ENCODE measurements around the gene PRG3. TPM values are rescaled to one million over a fixed set of nuclear protein-coding genes. Genes with fewer than 3 reads are reported as not detected.
"Not testable (repeated sequence)": the region's sequence is repeated elsewhere in the genome, so short reads cannot be mapped to it uniquely, and the experiment has no call there.

The PRG3 gene
- total RNA-seq, 1 experiment from 2014 or later = not detected

DNA sequence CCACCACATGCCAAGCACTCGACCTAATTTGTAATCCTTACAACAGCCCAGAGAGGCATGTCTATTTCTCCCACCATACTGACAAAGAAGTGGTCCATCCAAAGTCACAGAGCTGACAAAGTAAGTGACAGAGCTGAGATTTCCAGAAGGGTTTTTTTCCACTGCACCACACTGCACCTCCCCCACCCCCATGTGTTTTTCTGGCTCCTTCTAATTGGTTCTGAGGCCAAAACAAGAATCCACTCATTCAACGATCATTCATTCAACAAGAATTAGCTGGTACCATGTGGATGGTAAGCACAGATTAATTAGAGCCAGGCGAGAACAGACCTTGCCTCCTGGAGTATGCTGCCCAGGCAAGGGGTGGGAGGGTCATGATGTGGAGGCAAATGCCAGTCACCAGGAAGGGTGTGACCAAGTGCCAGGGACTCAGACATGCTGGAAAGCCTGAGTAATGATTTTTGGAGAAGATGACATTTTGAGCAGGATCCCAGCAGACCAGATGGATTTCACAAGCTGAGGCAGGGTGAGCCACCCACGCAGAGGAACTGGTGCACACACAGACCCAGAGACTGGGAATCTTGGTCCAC is 24.4 kb upstream of the PRG3 start (continued):
- TF ChIP-seq, protein P1, sequence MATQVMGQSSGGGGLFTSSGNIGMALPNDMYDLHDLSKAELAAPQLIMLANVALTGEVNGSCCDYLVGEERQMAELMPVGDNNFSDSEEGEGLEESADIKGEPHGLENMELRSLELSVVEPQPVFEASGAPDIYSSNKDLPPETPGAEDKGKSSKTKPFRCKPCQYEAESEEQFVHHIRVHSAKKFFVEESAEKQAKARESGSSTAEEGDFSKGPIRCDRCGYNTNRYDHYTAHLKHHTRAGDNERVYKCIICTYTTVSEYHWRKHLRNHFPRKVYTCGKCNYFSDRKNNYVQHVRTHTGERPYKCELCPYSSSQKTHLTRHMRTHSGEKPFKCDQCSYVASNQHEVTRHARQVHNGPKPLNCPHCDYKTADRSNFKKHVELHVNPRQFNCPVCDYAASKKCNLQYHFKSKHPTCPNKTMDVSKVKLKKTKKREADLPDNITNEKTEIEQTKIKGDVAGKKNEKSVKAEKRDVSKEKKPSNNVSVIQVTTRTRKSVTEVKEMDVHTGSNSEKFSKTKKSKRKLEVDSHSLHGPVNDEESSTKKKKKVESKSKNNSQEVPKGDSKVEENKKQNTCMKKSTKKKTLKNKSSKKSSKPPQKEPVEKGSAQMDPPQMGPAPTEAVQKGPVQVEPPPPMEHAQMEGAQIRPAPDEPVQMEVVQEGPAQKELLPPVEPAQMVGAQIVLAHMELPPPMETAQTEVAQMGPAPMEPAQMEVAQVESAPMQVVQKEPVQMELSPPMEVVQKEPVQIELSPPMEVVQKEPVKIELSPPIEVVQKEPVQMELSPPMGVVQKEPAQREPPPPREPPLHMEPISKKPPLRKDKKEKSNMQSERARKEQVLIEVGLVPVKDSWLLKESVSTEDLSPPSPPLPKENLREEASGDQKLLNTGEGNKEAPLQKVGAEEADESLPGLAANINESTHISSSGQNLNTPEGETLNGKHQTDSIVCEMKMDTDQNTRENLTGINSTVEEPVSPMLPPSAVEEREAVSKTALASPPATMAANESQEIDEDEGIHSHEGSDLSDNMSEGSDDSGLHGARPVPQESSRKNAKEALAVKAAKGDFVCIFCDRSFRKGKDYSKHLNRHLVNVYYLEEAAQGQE (IDR thresholded peaks at IDR 0.05; ENCODE audit: low read depth) = no peak
- no peak for TF ChIP-seq CEBPB (IDR thresholded peaks at IDR 0.05; ENCODE audit: low read depth)
- no peak for TF ChIP-seq SP1 (IDR thresholded peaks at IDR 0.05; ENCODE audit: low read depth)
- no peak for TF ChIP-seq POLR2A (IDR thresholded peaks at IDR 0.05; ENCODE audit: borderline replicate concordance, extremely low read depth, insufficient read depth, insufficient read length)
- no peak for TF ChIP-seq ZFX (IDR thresholded peaks at IDR 0.05)
- TF ChIP-seq, protein P2, sequence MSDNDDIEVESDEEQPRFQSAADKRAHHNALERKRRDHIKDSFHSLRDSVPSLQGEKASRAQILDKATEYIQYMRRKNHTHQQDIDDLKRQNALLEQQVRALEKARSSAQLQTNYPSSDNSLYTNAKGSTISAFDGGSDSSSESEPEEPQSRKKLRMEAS (IDR thresholded peaks at IDR 0.05) = no peak
- no peak for TF ChIP-seq ZNF274 (IDR thresholded peaks at IDR 0.05; ENCODE audit: low read depth, low read length)
- TF ChIP-seq POLR2AphosphoS5 (IDR thresholded peaks at IDR 0.05; ENCODE audit: low read depth, low read length) = no peak
- no peak for TF ChIP-seq CBX3 (IDR thresholded peaks at IDR 0.05; ENCODE audit: low read depth)
- TF ChIP-seq EZH2phosphoT487 (IDR thresholded peaks at IDR 0.05; ENCODE audit: borderline replicate concordance) = no peak

DNA sequence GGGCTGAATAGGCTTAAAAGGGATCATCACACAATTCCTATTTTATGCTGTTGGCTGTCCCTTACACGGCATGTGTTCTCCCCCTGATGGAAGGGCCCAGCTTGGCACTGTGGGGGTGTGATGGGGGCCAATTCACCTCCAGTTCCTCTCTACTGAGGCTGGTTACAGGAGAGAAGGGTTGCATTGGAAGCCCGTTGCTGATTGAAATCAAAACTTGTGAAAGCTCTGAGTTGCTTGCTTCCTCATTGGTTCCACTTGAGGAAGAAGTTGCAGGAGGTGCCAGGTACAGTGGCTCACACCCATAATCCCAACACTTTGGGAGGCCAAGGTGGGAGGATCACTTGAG is 22.8 kb upstream of the PRG3 start:
- ChIA-PET CTCF (no interaction called here), RAD21 (ENCODE audit: low non-redundant PET in 1 of 2, low total read pairs in 2 of 2, uncharacterized antibody in 2 of 2, unreplicated experiment in 2 of 2) (no interaction called here), POLR2A (no interaction called here)
- Histone ChIP-seq H3K4me2 (ENCODE audit: low read length) (no peak overlapping the region), H3K27ac (ENCODE audit: low read depth, low read length) (no peak overlapping the region), H3K4me3 (replicated peaks in 1 of 2; ENCODE audit: low read depth in 1 of 2, low read length in 2 of 2) (no peak overlapping the region), H2AFZ (ENCODE audit: low read depth, low read length, poor library complexity, severe bottlenecking) (no peak overlapping the region), H3K9me3 (ENCODE audit: control insufficient read depth in 1 of 2, insufficient read depth in 1 of 2, low read depth in 1 of 2, low read length in 2 of 2) (no peaks in the 10 kb centered on the region), H3K27me3 (ENCODE audit: insufficient read depth, low read length) (peaks cover 5% of the 10 kb centered on the region; the same call in 1 of the 2 replicates), H3K36me3 (ENCODE audit: control insufficient read depth in 1 of 2, insufficient read depth in 2 of 2, low read length in 2 of 2) (no peaks in the 10 kb centered on the region), H4K20me1 (ENCODE audit: insufficient read depth) (no peaks in the 10 kb centered on the region), H3K79me2 (ENCODE audit: insufficient read depth, low read length) (no peaks in the 10 kb centered on the region), H3K4me1 (ENCODE audit: control insufficient read depth in 1 of 2, insufficient read depth in 2 of 2, low read length in 2 of 2) (peaks cover 7 to 16% of the 10 kb centered on the region in 2 experiments), H3K9me2 (ENCODE audit: insufficient read depth) (no peaks in the 10 kb centered on the region), H3K9ac (ENCODE audit: low read length) (no peak overlapping the region)
- TF ChIP-seq CBX3 (IDR thresholded peaks at IDR 0.05; ENCODE audit: low read depth) (no peak), POLR2A (IDR thresholded peaks at IDR 0.05; ENCODE audit: borderline replicate concordance, extremely low read depth, insufficient read depth, insufficient read length) (no peak), YY1 (IDR thresholded peaks at IDR 0.05; ENCODE audit: extremely low read depth, insufficient replicate concordance, low read depth, low read length) (no peak), CEBPB (IDR thresholded peaks at IDR 0.05; ENCODE audit: low read depth) (no peak)
- BruUV-seq (replicated peaks) = no TSS peak
- intact Hi-C loops (cut with micrococcal nuclease) = no loop called here
- no peak for ATAC-seq
- no peak for DNase-seq (ENCODE audit: low read depth, low spot score)

DNA sequence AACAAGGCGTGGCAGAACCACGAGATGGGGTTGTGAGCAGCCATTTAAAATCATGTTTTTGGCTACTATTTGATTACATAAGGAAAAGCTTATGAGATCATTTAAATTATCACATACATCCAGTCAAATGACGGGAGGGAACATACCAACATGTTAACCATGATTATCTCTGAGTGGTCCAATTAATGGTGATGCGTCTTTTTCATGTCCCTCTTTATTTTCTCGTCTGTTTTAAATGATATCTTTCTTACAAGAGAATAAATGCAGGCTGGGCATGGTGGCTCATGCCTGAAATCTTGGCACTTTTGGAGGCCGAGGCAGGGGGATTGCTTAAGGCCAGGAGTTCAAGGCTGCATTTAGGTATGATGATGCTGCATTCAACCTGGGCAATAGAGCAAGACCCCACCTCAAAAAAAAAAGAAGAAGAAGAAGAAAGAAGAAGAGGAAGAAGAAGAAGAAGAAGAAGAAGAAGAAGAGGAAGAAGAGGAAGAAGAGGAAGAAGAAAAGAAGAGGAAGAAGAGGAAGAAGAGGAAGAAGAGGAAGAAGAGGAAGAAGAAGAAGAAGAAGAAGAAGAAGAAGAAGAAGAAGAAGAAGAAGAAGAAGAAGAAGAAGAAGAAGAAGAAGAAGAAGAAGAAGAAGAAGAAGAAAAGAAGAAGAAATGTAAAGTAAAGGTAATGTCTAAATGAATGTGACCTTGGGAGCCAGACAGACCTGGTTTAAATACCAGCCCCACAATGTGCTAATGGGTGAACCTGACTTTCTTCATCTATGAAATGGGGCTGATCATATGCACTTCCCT is 22.3 kb upstream of the PRG3 start:
- H3K36me3 ChIP-seq (ENCODE audit: control insufficient read depth in 1 of 2, insufficient read depth in 2 of 2, low read length in 2 of 2); BruUV-seq (replicated peaks); intact Hi-C loops (cut with micrococcal nuclease); H3K79me2 ChIP-seq (ENCODE audit: insufficient read depth, low read length); H3K27ac ChIP-seq (ENCODE audit: low read depth, low read length); DNase-seq (ENCODE audit: low read depth, low spot score); CTCF ChIA-PET; H2AFZ ChIP-seq (ENCODE audit: low read depth, low read length, poor library complexity, severe bottlenecking); ATAC-seq; H3K27me3 ChIP-seq (ENCODE audit: insufficient read depth, low read length); H3K4me3 ChIP-seq (replicated peaks in 1 of 2; ENCODE audit: low read depth in 1 of 2, low read length in 2 of 2); H3K9me3 ChIP-seq (ENCODE audit: control insufficient read depth in 1 of 2, insufficient read depth in 1 of 2, low read depth in 1 of 2, low read length in 2 of 2); H3K9ac ChIP-seq (ENCODE audit: low read length); H4K20me1 ChIP-seq (ENCODE audit: insufficient read depth); RAD21 ChIA-PET (ENCODE audit: low non-redundant PET in 1 of 2, low total read pairs in 2 of 2, uncharacterized antibody in 2 of 2, unreplicated experiment in 2 of 2); H3K9me2 ChIP-seq (ENCODE audit: insufficient read depth): not testable (repeated sequence)
- peaks cover 7 to 16% of the 10 kb centered on the region in 2 experiments for H3K4me1 ChIP-seq (ENCODE audit: control insufficient read depth in 1 of 2, insufficient read depth in 2 of 2, low read length in 2 of 2)
- POLR2A ChIA-PET = interaction anchor here (0.6 kb wide), 1 partner anchor 79 kb away, joined by 4 read pairs; no protein-coding TSS in a partner anchor
- peak overlapping the region; percentile 52 for H3K4me2 ChIP-seq (ENCODE audit: low read length)
